H1 (cell line): ENCODE measurements around the gene TIMM10. TPM values are rescaled to one million over a fixed set of nuclear protein-coding genes. Genes with fewer than 3 reads are reported as not detected.

Experiments
- ATF2 ChIP-seq: IDR thresholded peaks from 2 replicates; pipeline ENCODE4 v1.6.1; 2012; ENCODE audit warnings: low read length, inconsistent platforms
- CBX8 ChIP-seq: fragments of 300-800, 300-1000 bp; sonication (generic); IDR thresholded peaks from 2 replicates; pipeline ENCODE4 v1.7.1; 2016; ENCODE audit warnings: low read depth, low read length, borderline replicate concordance
- CEBPB ChIP-seq: IDR thresholded peaks from 2 replicates; pipeline ENCODE4 v1.6.1; 2012; ENCODE audit warnings: low read depth, low read length
- CHD1 ChIP-seq: IDR thresholded peaks from 2 replicates; pipeline ENCODE4 v1.6.1; 2012; ENCODE audit warnings: low read depth, low read length, improper control_type of control experiment
- CHD7 ChIP-seq: fragments of 300-600 bp; sonication (generic); IDR thresholded peaks from 2 replicates; pipeline ENCODE4 v1.7.1; 2012; ENCODE audit warnings: low read length, moderate library complexity, mild to moderate bottlenecking, inconsistent platforms; ENCODE audit not compliant: insufficient replicate concordance
- CTBP2 ChIP-seq: IDR thresholded peaks from 2 replicates; pipeline ENCODE4 v1.7.0; 2011; ENCODE audit warnings: borderline replicate concordance, mild to moderate bottlenecking, moderate library complexity, mixed read lengths, low read length; ENCODE audit not compliant: insufficient read depth, insufficient read length
- KDM5A ChIP-seq: fragments of 200-600 bp; IDR thresholded peaks from 2 replicates; pipeline ENCODE4 v1.7.1; 2012; ENCODE audit warnings: mild to moderate bottlenecking, low read length, inconsistent platforms, mixed read lengths
- polyA plus RNA-seq, 7 experiments: library from polyadenylated mRNA; depleted of rRNA in 3 of 7; stranded (reverse) in 5 of 7; unstranded in 2 of 7; fragments of >200 nt in 5 of 7; fragments of 200-250 nt in 2 of 7; gene quantifications; 1 replicate in 5 of 7; 2 replicates in 1 of 7; 4 replicates in 1 of 7; pipeline versions ENCODE4 v1.2.1 to v1.2.3, GENCODE V29; 2011 to 2013; ENCODE audit warnings: missing spikeins in 2 of 7, mixed read lengths in 2 of 7
- total RNA-seq: library from RNA; stranded (reverse); fragmentation: NEBNext Ultra II Directional; extraction: Animal tissue kit (Norgen Biotek cat#: 25700); gene quantifications from 2 replicates; pipeline ENCODE4 v1.2.1, GENCODE V29; 2021

TIMM10 gene
- total and polyA plus RNA-seq, 2 of the 8 experiments (the other 6 are each of a cell fraction or from before 2014, with no cell fraction given), result 117 to 227 TPM

- TF ChIP-seq ATF2 (no peak), KDM5A (no peak), CHD7 (no peak), CTBP2 (peak; percentile 31), CEBPB (peak; percentile 99), CHD1 (no peak), CBX8 (no peak)
These were observed 36.7 kb downstream of the TIMM10 start (continued) for GRCh38 chr11:57493507-57494503.
